Panc1 (cell line): Measurements from ENCODE around the gene CDYL. TPM values are rescaled to one million over a fixed set of nuclear protein-coding genes. Genes with fewer than 3 reads are reported as not detected.

Experiments used
- ATAC-seq: fragments of 200-7000 bp; cut with Tn5 transposase; 2 replicates; pipeline ENCODE4 v1.9.1; 2020; ENCODE audit warnings: mild to moderate bottlenecking, moderate library complexity
- BruUV-seq: library from RNA; stranded (reverse); fragments of 400-500 nt; replicated peaks from 2 replicates; lab custom pipeline; 2021; lab: Mats Ljungman, UMichigan
- CTCF ChIA-PET: fragments of 300-600 bp; sonication (Branson Sonifier 250); formaldehyde crosslinking; loops from one replicate; lab custom pipeline; 2022; ENCODE audit warnings: antibody characterized with exemption; lab: Charles Lee
- POLR2A ChIA-PET: fragments of 300-600 bp; sonication (Branson Sonifier 250); formaldehyde crosslinking; loops from one replicate; lab custom pipeline; 2022; ENCODE audit warnings: antibody characterized with exemption; lab: Charles Lee
- DNase-seq: peaks from one replicate; pipeline ENCODE4 v3.0.0-alpha.2; 2010; ENCODE audit warnings: low read depth, low spot score
- H3K27ac ChIP-seq: 2 replicates; pipeline ENCODE4 v1.5.1; 2011; ENCODE audit warnings: mild to moderate bottlenecking, low read length, inconsistent platforms
- H3K27me3 ChIP-seq: fragments of 200-500 bp; sonication (Bioruptor generic); 2 replicates; pipeline ENCODE4 v1.6.0; 2014; ENCODE audit warnings: low read length, inconsistent platforms; ENCODE audit not compliant: control insufficient read depth, insufficient read depth
- H3K36me3 ChIP-seq: fragments of 200-500 bp; sonication (Bioruptor generic); 2 replicates; pipeline ENCODE4 v1.5.1; 2014; ENCODE audit warnings: inconsistent platforms, mild to moderate bottlenecking, low read length, moderate library complexity; ENCODE audit not compliant: control insufficient read depth, insufficient read depth
- H3K4me1 ChIP-seq: 2 replicates; pipeline ENCODE4 v1.5.1; 2011; ENCODE audit warnings: inconsistent platforms, mild to moderate bottlenecking, low read length, moderate library complexity; ENCODE audit not compliant: control insufficient read depth, insufficient read depth
- H3K4me3 ChIP-seq, 2 experiments: 2 replicates each; pipeline ENCODE4 v1.5.1; 2011 to 2012; ENCODE audit warnings: low read depth in 2 of 2, low read length in 2 of 2, mild to moderate bottlenecking in 2 of 2, inconsistent platforms in 1 of 2, moderate library complexity in 1 of 2
- H3K9me3 ChIP-seq: fragments of 200-500 bp; sonication (Bioruptor generic); 2 replicates; pipeline ENCODE4 v1.5.1; 2014; ENCODE audit warnings: low read depth, mild to moderate bottlenecking, inconsistent platforms, low read length, moderate library complexity; ENCODE audit not compliant: control insufficient read depth, insufficient read depth
- CTCF ChIP-seq: fragments of 450-650 bp; IDR thresholded peaks from 2 replicates; pipeline ENCODE4 v1.5.1; 2017; ENCODE audit warnings: mild to moderate bottlenecking
- POLR2AphosphoS5 ChIP-seq: IDR thresholded peaks from 2 replicates; pipeline ENCODE4 v1.6.1; 2012; ENCODE audit warnings: mild to moderate bottlenecking, low read depth, low read length, moderate library complexity
- REST ChIP-seq, 2 experiments: IDR thresholded peaks; 2 replicates each; pipeline ENCODE4 v1.6.1; 2011 to 2012; ENCODE audit warnings: low read depth in 2 of 2, control low read depth in 1 of 2, low read length in 1 of 2, mild to moderate bottlenecking in 1 of 2, moderate library complexity in 1 of 2; ENCODE audit not compliant: insufficient read depth in 1 of 2
- SIN3A ChIP-seq: IDR thresholded peaks from 2 replicates; pipeline ENCODE4 v1.6.1; 2012; ENCODE audit warnings: low read depth, mild to moderate bottlenecking, low read length, moderate library complexity, borderline replicate concordance; ENCODE audit not compliant: insufficient read depth
- TCF7L2 ChIP-seq: IDR thresholded peaks from 2 replicates; pipeline ENCODE4 v1.6.1; 2011; ENCODE audit warnings: mild to moderate bottlenecking, low read depth, low read length, inconsistent platforms
- in situ Hi-C: cut with HindIII; loops from 2 replicates; pipeline ENCODE4 v1.10.0; 2016; ENCODE audit warnings: low sequenced_read_pairs, low pct_unique_long_range_greater_than_20kb
- intact Hi-C: fragments of 100-400 bp; cut with micrococcal nuclease; formaldehyde crosslinking; loops from one replicate; pipeline ENCODE4 v1.10.0; 2022; ENCODE audit not compliant: unreplicated experiment
- total RNA-seq: library from RNA; stranded (reverse); gene quantifications from one replicate; pipeline ENCODE4 v1.2.1, GENCODE V29; 2021; ENCODE audit not compliant: unreplicated experiment

Gene CDYL
- total RNA-seq, 1 experiment from 2014 or later: 61.4 TPM

GRCh38 chr6:4906293-4907276, 130.4 kb downstream of the CDYL start:
- ChIA-PET CTCF (no interaction called here), POLR2A (no interaction called here)
- TF ChIP-seq SIN3A (no peak), TCF7L2 (no peak), REST (IDR thresholded peaks at IDR 0.05; ENCODE audit: insufficient read depth in 1 of 2, low read depth in 2 of 2, low read length in 1 of 2) (no peak), CTCF (no peak), POLR2AphosphoS5 (no peak)
- Histone ChIP-seq H3K27me3 (no peaks in the 10 kb centered on the region), H3K27ac (no peak overlapping the region), H3K36me3 (no peaks in the 10 kb centered on the region), H3K9me3 (no peaks in the 10 kb centered on the region), H3K4me1 (no peaks in the 10 kb centered on the region), H3K4me3 (no peak overlapping the region)
- intact Hi-C loops: no loop called here
- ATAC-seq (no peak), DNase-seq (no peak)
- no TSS peak for BruUV-seq
- in situ Hi-C loops: no loop called here

GRCh38 chr6:4907602-4908001, 131.4 kb downstream of the CDYL start:
- Histone ChIP-seq H3K9me3 (no peaks in the 10 kb centered on the region), H3K4me3 (no peak overlapping the region), H3K4me1 (no peaks in the 10 kb centered on the region), H3K27me3 (no peaks in the 10 kb centered on the region), H3K27ac (no peak overlapping the region), H3K36me3 (no peaks in the 10 kb centered on the region)
- ChIA-PET CTCF (no interaction called here), POLR2A (no interaction called here)
- BruUV-seq: no TSS peak
- intact Hi-C loops: no loop called here
- DNase-seq (no peak), ATAC-seq (no peak)
- no peak for TF ChIP-seq POLR2AphosphoS5
- no peak for TF ChIP-seq SIN3A
- TF ChIP-seq REST (IDR thresholded peaks at IDR 0.05; ENCODE audit: insufficient read depth in 1 of 2, low read depth in 2 of 2, low read length in 1 of 2): no peak
- no peak for TF ChIP-seq CTCF
- no peak for TF ChIP-seq TCF7L2
- in situ Hi-C loops: no loop called here
